NB4 (cell line): ENCODE measurements around the gene MET.

ENCODE experiments used
- DNase-seq: peaks from one replicate; pipeline ENCODE4 v3.0.0; 2010; ENCODE audit warnings: low read depth
- H3K4me3 ChIP-seq: one replicate; pipeline ENCODE4 v1.5.1; 2011; ENCODE audit warnings: mild to moderate bottlenecking, low read depth, low read length, moderate library complexity
- CTCF ChIP-seq: IDR thresholded peaks from one replicate; pipeline ENCODE4 v1.5.1; 2012; ENCODE audit warnings: low read depth, low read length
- MAX ChIP-seq: IDR thresholded peaks from 2 replicates; pipeline ENCODE4 v1.6.1; 2011; ENCODE audit warnings: low read depth, low read length
- MYC ChIP-seq: IDR thresholded peaks from 2 replicates; pipeline ENCODE4 v1.6.1; 2011; ENCODE audit warnings: low read depth, low read length
- POLR2A ChIP-seq: IDR thresholded peaks from 2 replicates; pipeline ENCODE4 v1.6.1; 2011; ENCODE audit warnings: mild to moderate bottlenecking; ENCODE audit not compliant: insufficient read length; ENCODE audit errors: extremely low read depth

Gene MET

GRCh38 chr7:116698930-116699721 lies 27.1 kb downstream of the MET start:
- TF ChIP-seq CTCF (no peak), MAX (no peak), MYC (no peak), POLR2A (no peak)
- DNase-seq = no peak
- no peak overlapping the region for H3K4me3 ChIP-seq

GRCh38 chr7:116699722-116700120 lies 27.7 kb downstream of the MET start:
- TF ChIP-seq CTCF (no peak), MAX (no peak), MYC (no peak), POLR2A (no peak)
- no peak overlapping the region for H3K4me3 ChIP-seq
- no peak for DNase-seq

GRCh38 chr7:116702046-116702785 lies 30.2 kb downstream of the MET start:
- no peak for TF ChIP-seq MAX
- TF ChIP-seq POLR2A = no peak
- no peak for TF ChIP-seq MYC
- no peak for TF ChIP-seq CTCF
- DNase-seq = no peak
- H3K4me3 ChIP-seq = no peak overlapping the region

- no peak for TF ChIP-seq MYC
- TF ChIP-seq POLR2A = no peak
- no peak for TF ChIP-seq MAX
- no peak for TF ChIP-seq CTCF
- DNase-seq = no peak
- H3K4me3 ChIP-seq = no peak overlapping the region
Measured at GRCh38 chr7:116704650-116705228, 32.7 kb downstream of the MET start.

GRCh38 chr7:116705419-116705818 lies 33.4 kb downstream of the MET start:
- DNase-seq = no peak
- no peak overlapping the region for H3K4me3 ChIP-seq
- no peak for TF ChIP-seq MAX
- no peak for TF ChIP-seq MYC
- TF ChIP-seq CTCF = no peak
- no peak for TF ChIP-seq POLR2A
